HG03196 (cell line): ENCODE data around the gene C4BPB.
"Not testable (repeated sequence)": the region's sequence is repeated elsewhere in the genome, so short reads cannot be mapped to it uniquely, and the experiment has no call there.

ENCODE experiments used
- ATAC-seq: cut with Tn5 transposase; IDR thresholded peaks from one replicate; pipeline ENCODE4 v1.9.1; 2021; ENCODE audit not compliant: unreplicated experiment

C4BPB gene

DNA sequence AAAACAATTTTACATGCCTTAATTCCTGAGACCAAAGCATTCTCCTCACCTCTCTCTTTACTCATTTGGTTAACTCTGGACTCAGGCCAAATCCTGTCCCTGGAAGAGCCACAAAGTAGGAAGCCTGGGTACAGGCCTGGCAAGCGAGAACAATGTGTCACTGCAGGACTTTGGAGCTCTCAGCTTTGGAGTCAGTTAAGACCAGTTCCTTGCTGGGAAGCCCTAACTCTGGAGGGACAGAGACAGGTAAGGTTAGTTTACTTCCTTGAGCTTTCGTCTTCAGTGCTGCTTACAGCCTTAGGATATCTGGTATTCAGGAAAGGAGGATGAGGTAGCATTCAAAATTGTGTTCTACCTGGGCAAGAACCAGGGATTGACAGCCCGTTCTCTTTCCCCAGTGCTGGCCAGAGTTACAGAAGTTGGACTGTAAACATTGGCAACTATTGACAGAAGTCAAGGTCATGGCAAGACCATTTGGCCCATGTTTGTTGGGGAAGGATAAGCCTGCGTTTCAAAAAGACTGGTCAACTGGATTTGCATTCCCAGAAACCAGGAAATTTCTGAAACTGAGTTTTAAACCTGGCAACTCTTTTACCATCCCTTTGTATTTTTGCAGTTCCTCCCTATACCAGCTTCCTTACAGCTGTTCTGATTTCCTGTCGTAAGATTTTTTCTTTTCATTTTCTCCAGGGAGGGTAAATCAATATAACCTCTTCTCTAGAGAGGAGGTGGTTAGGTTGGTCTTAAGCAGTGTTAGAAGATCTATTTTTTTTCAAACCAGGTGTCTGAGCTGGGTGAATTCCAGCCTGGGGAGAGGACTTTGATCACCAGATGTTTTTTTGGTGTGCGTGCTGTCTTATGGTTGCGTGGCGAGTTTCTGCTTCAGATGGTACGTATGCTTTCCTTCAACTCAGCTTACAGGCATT, at the start of gene C4BPB:
TSS of gene C4BPB (plus strand) at position 160 of the 926 bp plus-strand sequence. CDS start at position 832, 672 bp downstream.
- ATAC-seq = no peak

GRCh38 chr1:207039380-207040180, 49.1 kb upstream of the C4BPB start:
- no peak for ATAC-seq

- no peak for ATAC-seq
Observed at GRCh38 chr1:207040181-207040533, 48.5 kb upstream of the C4BPB start.

GRCh38 chr1:207041397-207041796, 47.3 kb upstream of the C4BPB start:
- not testable (repeated sequence) for ATAC-seq

DNA sequence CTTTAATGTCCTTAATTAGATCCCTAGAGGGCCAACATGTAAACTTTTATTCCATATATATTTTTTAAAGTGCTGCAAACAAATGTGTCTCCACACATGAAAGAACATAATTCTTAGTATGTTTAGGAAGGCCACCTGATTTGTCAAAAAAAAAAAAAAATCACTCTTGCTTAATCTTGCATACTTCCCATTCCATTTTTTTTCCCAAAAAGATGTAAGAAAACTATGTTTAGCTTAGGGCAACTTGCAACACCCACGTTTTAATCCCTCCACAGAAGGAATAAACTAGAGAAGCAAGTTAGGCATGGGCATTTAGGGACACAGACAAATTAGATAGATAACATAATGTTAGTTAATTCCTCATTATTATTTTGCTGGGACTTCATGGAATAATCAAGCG, 43.2 kb upstream of the C4BPB start:
- ATAC-seq = no peak

GRCh38 chr1:207047505-207047904, 41.2 kb upstream of the C4BPB start:
- no peak for ATAC-seq

DNA sequence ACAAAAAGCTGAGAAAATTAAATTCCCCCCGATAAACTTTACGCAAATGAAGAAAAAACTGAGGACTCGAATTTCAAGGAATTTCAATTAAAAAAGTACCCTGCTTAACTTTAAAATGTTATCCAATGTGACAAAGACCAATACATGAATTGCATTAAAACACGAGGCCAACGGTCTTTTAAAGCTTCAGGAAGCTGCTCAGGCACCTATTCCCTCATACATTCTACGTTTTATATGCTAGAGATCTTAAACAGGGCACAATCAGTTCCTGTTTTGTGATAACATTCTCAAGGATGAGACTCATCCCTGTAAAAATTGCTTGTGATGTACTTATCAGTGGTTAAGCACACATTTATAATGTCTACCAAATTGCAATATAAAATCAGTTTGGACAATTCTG, 40.6 kb upstream of the C4BPB start:
- no peak for ATAC-seq

DNA sequence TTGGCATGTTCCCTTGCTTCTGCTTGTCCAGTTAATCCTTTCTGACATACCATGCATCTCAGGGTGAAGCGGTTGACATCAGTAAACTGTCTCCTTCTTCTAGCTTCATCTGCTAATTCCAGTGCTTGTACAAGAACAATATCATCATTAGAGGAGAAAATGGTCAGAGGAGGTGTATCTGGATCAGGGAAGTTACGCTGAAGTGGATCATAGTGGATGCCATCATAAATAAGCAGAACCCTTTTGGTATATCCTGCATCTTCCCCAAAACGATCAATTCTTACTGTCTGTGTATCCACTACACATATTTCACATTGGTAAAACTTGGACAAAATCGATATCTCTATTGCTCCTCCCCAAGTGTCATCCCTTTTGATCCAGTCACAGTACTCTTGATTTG, 39.6 kb upstream of the C4BPB start:
- no peak for ATAC-seq

- ATAC-seq = no peak
Observed at GRCh38 chr1:207049514-207049913, 39.1 kb upstream of the C4BPB start.

DNA sequence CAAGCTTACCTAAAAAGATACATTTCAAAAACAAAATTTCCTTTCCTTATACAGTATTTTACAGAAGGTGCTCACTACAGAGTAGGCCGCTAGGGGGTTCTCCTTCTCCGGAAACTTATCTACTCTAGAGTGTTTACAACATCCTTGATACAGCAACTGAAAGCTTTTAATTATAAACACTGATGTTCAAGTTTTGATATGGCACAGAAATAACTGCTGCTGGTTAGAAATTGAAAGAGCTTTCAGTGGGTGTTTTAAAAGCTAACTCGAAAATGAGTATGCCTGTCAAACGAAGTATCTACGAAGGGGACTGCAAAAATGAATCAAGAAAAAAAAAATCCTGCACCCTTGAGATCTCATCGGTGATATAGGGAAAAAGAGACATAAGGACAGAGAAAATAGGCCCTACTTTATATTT, 38.7 kb upstream of the C4BPB start:
- peak; percentile 37 for ATAC-seq

DNA sequence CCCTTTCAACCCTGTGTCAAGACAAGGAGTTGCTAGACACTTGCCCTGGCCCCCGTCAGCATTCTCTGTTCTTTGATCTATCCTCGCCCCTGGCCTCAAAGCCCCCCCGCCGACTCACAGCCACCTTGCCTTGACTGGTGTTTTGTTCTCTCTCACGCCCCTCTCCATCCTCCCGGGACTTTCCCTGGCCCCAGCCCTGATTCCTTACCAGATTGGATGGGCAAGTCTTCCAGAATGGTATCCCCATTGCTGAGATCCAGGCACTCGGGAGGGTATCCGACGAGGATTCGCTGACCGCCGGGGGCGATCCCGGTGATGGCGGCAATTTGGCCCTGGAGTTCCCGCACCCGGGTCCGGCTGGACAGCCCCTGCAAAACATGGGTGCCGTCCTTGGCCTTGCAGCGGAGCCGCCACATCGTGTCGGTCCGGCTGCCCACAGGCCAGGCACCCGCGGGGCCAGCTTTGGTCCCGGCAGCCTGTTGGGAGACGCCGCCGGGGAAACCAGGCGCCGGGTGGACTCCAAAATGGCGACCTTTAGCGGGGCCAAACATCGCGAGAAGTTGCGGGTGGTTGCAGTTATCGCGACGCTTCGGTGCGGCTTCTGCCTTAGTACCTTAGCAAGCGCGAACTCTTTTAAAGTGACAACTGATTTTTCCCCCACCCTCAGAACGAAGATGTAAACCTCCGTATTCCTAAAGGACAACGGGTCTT, 38.0 kb upstream of the C4BPB start:
- ATAC-seq = peak; percentile 47

DNA sequence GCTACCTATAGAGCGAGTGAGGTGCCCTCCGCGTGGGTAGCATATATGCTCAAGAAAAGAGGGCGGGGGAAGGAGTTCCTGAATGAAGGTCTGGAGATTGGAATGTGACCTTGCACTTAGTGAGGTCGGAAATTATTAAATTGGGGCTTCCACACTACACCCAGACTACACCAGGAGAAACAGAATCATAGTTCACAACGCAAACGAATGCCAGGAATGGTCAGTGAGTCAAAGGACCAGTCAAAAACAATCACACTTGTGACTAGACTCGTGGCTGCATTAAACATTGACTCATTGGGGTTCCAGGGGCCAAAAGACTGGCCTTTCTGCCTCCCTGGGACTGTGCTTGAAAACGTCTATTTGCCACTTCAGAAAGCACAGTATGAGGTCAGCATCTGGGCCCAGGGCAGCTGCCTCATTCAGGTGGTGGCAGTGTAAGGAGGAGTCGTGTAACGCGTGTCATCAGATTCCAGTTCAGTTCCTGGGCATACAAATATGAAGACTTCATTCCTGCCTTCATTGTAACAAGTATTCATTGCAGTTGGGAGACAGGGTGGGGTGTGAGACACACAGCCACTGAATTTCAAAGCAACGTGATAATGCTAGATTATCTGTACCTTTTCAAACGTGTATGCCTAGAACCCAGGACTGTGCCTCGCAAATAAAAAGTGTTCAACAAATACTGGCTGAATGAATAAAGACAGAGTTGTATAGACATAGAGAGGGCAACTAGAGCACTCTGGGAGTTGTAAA, 37.3 kb upstream of the C4BPB start, which contains the start of gene YOD1:
TSS of gene YOD1 (minus strand) at position 18 of the 753 bp plus-strand sequence. CDS start 178 bp downstream, outside the sequence.
- ATAC-seq = no peak

GRCh38 chr1:207052911-207053769, 35.5 kb upstream of the C4BPB start, which contains the start of gene PFKFB2:
TSS of gene PFKFB2 (plus strand) at chr1:207053275. CDS start at chr1:207054718, 1,443 bp downstream.
- peak; percentile 79 for ATAC-seq

GRCh38 chr1:207054491-207054890, 34.2 kb upstream of the C4BPB start:
- no peak for ATAC-seq

DNA sequence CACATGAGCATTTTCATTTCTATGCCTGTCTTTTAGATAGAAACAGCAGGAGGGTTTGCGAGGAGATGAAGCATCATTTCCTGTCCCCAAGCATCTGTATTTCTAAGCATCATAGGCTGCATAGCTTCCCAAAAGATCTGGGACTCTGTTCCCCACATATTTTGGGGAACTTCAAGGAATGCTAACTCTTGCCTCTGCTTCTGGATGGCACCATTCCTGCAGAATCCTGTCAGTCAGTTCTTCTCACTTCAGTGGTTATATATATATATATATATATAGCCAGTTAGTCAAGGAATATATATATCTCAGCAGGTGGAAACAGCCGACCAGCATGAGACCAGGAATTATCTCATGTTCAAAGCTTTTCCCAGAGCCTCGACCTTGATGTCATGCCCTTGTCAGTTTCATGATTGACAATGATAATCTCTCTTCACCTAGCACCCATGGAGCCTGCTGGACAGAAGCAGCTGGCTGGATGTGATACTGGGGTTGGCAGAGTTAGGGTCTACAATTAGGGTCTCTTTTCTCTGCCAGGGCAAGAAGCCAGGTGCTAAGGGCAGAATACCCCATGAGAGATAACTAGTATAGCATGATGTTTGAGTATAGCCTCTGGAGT, 33.2 kb upstream of the C4BPB start:
- ATAC-seq = no peak

GRCh38 chr1:207056673-207057072, 32.0 kb upstream of the C4BPB start:
- no peak for ATAC-seq

DNA sequence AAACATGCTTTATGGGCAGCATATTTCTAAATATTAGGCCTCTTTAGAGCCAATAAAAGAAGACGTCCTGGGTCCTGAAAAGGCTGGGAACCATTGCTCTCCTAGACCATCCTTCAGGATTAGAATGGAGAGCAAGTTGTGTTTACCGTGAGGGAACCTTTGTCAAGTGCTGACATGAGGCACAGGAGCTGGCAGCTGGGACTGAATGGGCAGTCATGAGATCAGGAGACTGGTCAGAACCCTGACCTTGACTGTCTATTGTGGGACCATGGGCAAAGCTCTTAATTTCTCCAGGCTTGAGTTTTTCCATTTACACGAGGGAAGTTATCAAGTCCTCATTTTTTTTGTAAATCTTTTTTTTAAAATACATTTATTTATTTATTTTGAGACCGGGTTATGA, 30.4 kb upstream of the C4BPB start:
- no peak for ATAC-seq

DNA sequence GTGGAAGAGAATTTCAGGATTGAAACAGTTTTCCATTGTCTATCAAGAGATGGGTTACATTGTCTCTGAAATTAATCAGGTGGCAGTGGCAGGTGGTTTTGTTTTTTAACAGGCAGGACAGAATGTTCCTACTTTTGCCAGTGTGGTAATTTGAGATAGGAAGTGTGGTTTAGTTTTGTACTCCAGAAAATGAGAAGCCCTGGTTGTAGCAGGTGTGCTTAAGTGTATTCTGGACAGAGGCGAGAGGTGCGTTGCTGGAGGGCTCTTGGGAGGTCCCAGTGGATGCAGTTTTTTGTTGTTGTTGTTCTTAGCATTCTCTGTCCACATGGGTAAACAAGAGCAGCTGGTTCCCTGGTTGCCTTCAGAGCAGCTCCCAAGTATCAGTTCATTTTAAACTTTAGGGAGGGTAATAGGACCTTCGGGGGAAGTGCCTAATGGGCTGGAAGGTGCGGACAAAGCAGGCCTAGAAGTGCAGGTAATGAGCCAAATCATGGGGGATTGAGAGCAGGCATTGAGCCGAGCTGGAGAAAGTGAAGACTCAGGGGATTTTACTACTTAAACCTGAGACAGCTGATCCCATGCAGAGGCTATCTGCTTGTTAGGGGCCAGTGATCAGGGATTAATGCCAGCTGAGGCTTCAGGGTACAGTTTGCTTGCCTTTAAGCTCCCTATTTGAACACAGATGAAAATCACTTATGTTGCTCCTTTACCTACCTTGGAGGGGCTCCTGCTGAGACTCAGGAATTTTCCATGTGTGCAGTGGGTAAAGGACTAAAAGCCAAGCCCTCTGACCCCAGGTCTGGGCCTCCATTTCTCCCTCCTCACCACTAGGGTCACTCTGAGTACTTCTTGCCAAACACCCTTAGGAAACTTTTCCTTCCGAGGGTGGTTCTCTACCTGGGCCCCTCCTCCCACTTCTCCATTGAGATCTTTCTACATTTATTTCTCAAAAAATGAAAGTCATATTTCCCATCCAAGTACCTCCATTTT, 29.5 kb upstream of the C4BPB start:
- ATAC-seq = no peak
